Activated T-helper 1 cell treated with anti-CD3 and anti-CD28 coated beads, Interleukin-2, amount 50 U/mL, for 16 hours (primary cell): Measurements from ENCODE around the gene EFNA4.

Experiments used
- DNase-seq, 2 donors: peaks; one replicate each; pipeline ENCODE4 v3.0.0-alpha.2; 2020; ENCODE audit warnings: low read depth in 1 of 2, low spot score in 1 of 2

Gene EFNA4, protein sequence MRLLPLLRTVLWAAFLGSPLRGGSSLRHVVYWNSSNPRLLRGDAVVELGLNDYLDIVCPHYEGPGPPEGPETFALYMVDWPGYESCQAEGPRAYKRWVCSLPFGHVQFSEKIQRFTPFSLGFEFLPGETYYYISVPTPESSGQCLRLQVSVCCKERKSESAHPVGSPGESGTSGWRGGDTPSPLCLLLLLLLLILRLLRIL

DNA sequence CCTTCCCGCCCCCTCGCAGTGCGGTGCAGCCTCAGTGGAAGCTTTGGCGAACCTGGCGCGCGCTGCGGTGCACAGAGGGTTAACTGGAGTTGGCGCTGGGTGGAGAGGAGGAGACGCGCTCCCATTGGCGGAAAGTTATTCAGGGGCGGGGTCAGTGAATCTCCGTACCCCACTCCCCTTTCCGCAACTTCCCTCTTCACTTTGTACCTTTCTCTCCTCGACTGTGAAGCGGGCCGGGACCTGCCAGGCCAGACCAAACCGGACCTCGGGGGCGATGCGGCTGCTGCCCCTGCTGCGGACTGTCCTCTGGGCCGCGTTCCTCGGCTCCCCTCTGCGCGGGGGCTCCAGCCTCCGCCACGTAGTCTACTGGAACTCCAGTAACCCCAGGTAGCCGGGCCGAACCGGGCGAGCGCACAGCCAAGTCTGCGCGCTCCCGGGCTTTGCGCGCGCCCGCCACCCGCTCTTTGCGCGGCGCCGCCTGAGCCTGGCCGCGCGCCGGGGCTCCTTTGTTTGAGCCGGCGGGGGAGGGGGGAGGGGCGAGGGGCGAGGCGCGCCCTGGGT is at the start of gene EFNA4:
EFNA4 (plus strand) TSS at position 191 of the 561 bp plus-strand sequence; CDS start at position 275, 84 bp downstream.
- peak; percentile 62 to 69 for DNase-seq

DNA sequence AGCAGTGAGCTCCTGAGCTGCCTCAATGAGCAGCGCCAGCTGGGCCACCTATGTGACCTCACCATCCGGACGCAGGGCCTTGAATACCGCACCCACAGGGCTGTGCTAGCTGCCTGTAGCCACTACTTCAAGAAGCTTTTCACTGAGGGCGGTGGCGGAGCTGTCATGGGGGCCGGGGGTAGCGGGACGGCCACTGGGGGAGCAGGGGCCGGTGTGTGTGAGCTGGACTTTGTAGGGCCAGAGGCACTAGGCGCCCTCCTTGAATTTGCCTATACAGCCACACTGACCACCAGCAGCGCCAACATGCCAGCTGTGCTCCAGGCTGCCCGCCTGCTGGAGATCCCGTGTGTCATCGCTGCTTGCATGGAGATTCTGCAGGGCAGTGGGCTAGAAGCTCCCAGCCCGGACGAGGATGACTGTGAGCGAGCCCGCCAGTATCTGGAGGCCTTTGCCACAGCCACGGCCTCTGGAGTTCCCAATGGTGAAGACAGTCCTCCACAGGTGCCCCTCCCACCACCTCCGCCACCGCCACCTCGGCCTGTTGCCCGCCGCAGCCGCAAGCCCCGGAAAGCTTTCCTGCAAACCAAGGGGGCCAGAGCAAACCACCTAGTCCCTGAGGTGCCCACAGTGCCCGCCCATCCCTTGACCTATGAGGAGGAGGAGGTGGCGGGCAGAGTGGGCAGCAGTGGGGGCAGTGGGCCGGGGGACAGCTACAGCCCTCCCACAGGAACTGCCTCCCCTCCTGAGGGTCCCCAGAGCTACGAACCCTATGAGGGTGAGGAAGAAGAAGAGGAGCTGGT is 48.6 kb upstream of the EFNA4 start:
- DNase-seq, result no peak

DNA sequence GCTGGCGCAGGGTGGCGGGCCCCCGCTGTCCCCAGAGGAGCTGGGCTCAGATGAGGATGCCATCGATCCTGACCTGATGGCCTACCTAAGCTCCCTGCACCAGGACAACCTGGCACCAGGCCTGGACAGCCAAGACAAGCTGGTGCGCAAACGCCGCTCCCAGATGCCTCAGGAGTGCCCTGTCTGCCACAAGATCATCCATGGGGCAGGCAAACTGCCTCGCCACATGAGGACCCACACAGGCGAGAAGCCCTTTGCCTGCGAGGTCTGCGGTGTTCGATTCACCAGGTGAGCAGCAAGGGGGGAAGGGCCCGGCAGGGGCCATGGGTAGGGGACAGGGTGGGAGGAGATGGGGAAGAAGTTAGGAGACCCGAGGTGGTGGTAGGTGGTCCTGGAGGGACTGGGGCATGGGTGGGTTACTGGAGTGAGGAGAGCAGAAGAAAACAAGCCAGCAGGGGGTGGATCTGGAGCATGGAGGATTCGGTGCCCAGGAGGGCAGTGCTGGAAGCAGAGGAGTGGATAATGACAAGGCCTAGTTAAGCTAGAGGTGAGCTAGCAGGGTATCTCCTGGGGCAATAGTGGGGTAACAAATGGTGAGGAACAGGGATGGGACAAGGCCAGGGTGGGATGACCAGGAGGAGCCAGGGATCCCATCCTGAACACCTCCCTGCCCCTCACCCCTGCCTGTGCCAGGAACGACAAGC is 47.9 kb upstream of the EFNA4 start:
- no peak for DNase-seq

DNA sequence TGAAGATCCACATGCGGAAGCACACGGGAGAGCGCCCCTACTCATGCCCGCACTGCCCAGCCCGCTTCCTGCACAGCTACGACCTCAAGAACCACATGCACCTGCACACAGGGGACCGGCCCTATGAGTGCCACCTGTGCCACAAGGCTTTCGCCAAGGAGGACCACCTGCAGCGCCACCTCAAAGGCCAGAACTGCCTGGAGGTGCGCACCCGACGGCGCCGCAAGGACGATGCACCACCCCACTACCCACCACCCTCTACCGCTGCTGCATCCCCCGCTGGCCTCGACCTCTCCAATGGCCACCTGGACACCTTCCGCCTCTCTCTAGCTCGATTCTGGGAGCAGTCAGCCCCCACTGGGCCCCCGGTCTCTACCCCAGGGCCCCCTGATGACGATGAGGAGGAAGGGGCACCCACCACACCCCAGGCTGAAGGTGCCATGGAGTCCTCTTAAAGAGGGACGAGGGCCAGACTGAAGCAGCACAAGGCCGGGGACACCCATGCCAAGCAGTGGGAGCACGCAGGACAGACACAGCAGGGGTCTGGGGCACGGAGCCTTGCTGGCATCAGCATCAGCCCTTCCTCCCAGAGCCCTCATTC is 47.2 kb upstream of the EFNA4 start:
- DNase-seq, result no peak

DNA sequence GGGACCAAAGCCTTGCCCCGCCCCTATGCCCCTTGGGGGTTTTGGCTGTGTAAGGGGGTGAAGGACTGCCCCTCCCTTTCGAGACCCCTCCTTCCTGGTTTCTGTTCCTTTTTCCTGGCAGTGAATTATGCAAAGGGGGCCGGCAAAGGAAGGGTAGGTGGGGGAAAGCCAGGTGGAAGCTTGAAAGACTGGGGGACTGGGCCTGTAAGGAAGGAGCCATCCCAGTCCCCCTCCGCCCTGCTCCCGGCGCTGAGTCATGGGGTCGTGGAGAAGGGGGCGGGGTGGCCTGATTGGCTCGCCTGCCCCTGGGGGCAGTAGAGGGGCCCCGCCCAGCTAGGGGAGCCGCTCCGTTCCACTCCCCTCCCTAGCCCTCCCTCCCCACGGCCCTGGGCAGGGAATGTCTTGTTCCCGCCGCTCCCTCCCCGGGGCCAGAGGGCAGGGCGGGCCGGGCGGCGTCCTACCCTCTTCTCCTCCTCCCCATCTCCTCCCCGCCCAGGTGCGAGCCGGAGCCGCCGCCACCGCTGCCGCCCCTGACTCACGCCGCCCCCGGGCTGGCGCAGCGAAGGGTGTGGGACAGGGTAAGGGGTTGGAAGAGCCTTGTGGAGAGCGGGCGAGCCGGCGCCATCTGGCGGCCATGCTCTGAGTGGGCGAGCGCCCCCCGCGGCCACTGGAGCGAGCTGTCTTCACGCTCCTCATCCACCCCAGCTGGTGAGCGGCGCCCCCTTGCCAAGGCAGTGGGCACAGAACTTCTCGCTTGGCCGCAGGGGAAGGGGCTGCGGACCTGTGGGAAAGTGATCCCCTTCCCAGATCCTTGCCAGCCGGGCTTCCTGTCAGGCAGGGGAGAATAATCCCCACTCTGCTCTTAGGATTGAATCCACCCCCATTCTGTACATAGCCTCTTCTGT is 46.2 kb upstream of the EFNA4 start:
- DNase-seq, result peak; percentile 79 to 89

DNA sequence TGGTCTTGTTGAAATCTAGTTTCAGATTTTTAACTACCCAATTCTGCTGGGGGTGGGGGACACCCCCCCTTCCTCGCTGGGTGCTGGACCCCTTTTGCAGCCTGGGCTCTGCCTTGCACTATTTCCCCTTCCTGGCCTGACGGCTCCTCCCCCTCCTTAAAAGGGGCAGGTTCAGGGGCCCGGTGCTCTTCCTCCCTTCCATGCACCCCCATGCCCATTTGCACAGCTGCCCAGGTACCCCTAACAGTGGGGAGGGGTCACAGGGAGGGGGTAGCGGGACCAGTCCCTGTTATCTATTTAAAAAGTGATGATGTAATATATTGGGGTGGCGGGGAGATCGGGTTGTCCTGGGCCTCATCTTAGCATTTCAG is 45.6 kb upstream of the EFNA4 start:
- DNase-seq, result no peak

DNA sequence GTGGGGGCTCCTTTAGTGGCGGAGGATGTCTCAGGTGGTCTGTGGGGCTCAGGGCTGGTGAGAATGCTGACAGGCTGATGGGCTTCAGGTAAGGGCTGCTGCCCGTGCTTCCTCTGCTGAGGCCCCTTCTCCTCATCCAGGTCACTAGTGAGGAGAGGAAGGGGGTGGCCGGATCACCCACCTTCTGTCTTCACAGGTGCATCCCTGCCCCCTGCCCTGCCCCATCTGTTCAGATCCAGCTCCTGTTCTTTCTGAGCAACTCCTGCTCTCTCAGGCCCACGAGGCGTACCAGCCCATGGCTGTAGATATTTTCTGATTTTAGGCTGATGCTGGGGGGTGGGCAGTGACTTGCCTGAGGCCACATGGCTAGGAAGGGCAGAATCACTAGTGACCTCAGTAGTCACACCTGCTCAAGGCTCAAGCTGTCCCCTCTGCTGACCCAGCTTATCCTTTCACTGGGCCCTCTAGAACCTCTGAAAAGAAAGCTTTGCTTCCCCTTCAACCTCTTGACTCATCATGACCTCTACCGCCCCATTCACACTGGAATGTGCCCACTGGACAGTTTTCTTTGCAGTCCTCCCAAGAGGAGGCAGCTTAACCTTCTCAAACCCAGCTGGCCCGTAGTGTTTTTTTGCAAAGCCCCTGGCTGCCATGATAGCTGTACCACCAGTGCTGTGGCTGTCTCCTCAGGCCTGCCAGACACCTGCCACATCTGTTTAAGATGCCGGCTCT is 44.8 kb upstream of the EFNA4 start:
- no peak for DNase-seq

DNA sequence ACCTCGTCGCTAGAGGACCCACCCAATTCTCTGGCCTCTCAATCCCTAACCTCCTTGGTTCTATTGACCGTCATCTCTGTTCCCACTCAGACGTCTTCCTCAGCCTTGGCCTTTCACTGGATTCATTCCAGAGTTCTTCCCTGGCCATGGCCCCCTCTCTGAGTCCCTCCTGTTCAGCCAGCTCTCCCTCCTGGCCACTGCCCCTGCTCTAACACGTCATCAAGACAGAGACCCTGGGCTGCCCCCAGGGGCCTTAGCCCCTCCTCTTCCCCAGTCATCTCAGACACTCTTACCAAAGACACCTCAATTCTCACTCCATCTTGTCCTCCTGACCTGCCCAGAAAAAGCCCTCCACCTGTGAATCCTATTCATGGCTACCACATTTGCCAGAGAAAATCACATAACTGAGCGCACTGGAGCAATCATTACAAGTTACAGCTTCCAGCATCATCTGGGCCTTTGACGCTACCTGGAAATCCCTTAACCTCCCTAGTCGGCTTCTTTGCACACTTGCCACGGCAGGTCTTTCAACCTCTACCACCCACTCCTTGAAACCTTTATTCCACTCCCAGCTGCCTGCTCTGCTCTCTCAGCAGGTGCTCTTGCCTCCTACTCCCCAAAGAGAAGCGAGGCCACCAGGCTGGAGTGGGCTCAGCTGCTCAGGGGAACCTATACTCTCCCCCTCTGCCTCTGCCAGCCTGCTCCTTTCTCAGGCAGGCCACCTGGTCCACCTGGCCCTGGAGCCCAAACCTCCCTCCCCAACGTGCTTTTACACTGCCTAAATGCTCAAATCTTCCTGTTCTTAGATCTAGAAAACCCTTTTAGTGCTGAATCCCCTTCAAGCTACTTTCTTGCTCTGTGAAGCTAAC is 43.9 kb upstream of the EFNA4 start:
- DNase-seq, result no peak

DNA sequence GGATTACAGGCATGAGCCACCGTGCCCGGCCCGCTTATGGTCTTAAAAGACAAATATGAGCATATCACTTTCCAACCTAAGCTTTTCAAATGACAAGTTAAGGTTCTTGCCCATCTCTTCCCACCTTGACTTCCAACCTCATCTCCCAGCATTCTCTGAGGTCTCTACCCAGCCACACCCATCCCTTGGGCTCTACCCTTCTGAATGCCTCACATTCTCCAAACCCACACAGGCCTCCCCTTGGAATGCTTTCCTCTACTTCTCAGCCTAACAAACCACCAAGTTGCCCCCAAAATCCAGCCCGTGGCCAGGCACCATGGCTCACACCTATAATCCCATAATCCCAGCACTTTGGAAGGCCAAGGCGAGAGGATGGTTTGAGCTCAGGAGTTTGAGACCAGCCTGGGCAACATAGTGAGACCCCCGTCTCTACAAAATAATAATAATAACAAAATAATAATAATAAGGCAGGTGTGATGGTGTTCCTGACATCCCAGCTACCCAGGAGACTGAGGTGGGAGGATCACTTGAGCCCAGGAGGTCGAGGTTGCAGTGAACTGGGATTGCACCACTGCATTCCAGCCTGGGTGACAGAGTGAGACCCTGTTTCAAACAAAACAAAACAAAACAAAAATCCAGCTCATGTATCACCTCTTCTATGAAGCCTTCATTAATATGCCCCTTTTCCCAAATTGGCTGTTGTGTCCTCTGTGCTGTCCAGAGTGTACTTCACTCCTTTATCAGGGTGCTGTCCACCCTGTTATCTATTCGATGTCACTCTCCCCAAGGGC is 41.2 kb upstream of the EFNA4 start:
- DNase-seq, result no peak

DNA sequence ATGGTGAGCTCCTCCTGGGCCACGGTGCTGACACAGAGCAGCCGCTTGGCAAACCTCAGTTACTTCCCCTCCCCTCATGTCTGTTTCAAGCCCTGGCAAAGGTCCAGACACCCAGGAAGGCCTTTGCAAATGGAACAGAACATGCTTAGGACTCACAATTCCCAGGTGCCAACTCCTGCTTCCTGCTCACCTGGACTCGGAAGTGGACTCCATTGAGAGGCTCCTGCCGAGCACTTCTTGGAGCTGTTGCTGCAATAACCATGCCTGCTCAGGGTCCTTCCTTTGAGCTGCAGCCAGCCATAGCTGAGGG is 40.7 kb upstream of the EFNA4 start:
- no peak for DNase-seq

DNA sequence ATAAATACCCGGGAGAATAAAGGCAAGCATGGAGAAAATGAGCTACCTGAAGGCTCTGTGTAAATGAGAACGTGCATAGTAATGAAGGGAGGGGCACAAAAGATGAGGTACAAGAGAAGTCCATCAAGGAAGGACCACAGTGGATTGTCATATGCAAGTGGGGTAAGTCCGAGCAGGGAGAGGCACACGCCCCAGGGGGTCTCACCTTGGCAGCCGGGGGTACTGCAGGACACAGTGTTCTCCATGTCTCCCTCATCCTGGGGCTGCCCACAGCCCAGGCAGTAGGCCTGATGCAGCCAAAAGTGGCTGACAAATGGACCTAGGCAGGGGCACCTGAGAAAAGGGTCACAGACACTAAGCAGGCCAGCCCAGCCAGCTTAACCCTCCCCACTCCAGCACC is 39.9 kb upstream of the EFNA4 start:
- no peak for DNase-seq

DNA sequence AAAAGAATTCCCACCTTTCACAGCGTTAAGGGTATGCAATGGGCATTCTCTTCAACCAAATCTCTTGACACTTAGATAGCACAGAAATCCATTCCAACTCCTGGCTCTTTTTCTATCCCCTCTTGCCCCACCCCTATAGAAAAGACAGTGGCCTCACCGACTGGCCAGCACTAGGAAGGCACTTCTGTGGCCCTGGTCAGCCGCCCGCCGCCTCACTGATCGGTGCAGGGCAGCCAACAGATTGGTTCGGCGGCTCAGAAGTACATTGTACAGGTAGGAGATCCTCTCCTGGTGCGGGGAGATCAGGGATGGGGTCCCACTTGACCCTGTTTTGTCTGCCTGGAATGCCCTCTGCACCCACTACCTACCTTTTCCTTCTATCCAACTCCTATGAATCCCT is 39.2 kb upstream of the EFNA4 start:
- no peak for DNase-seq

DNA sequence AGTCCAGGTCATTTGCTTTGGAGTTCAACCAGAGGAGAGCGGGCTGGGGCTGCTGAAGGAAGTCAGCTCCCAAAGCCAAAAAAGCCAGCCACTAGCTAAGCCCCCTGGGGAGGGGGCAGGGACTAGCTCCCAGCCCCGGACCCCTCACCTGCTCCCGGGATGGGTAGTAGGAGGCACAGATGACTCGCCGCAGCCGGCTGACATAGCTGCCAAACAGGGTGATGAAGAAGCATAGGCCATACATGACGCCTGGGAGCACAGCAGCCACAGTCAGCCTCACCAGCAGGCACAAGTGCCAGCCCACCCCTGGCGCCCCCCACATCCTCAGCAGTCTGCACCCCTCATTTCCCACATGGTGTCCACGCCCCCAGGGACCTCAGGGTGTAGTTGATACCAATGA is 37.4 kb upstream of the EFNA4 start:
- no peak for DNase-seq

DNA sequence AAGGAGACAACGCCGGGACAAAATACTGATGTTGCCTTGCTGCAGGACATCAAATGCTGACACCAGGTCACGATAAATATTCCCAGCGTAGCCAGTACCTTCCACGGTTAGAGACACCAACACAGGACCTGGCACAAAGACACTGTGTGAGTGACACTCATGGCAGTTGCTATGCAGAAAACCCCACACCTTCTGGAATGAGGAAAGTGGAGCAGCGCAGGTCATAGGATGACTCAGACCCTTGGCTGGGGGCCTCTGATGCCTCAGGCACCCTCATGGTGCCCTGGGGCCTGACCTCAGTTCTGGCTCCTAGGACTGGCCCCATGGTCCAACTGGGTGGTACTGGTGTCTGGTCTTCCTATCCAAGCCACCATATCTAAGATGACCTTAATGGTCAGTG is 37.0 kb upstream of the EFNA4 start:
- no peak for DNase-seq

DNA sequence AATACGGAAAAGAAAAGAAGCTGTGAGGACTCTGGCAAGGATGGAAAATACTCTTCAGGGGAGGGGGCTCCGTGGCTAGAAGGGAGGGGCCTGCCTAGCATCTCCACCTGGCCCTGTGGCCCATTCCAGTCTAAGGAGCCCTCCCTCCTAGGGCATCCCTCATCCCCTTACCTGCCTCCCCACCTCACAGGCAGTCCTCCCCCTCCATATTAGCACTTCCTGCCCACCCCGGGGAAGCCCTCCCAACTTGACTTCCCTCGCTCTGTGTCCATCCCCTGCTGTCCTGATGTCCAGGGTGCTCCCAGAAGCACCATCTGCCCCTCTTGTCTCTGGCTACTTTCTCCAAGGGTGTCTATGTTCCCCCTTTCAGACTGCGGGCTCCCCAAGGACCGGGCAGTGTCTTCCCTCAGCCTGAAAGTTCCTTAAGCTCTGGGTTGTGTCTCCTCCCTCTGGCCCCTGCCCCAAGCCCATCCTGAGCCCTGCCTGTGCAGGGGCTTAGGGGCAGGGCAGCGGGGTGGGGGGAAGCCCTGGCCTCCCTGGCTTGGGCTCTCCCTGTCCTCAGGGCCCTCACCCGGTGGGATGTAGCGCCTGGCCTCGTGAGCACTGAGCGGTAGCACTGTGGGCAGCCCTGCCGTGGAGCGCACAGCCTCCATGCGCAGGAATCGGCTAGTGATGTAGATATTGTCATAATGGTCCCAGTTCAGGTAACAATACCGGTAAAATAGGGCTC is 33.9 kb upstream of the EFNA4 start:
- DNase-seq, result no peak

DNA sequence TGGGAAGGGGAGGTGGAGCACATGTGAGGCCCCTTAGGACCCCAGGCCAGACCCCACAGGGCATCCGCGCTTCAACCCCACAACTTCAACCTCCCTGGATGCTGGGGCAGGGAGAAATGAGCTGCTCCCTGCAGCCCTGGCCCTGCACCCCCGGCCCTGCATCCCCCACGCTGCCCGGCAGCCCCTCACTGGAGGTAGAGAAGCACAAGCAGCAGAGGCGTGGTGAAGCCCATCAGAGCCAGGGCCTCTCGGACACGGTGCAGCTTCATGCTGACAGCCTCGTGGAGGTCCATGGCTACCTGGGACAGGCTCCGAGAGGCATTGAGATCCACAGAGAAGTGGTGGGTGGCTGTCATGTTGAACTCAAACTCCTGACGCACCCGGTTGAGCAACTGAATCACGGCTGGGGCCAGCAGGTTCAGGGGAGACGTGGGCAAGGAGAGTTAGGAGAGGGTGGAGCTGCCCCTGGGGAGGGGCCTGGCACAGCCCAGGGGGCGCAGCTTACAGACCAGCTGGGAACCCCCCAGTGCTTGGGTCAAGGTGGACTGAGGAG is 33.2 kb upstream of the EFNA4 start:
- no peak for DNase-seq

DNA sequence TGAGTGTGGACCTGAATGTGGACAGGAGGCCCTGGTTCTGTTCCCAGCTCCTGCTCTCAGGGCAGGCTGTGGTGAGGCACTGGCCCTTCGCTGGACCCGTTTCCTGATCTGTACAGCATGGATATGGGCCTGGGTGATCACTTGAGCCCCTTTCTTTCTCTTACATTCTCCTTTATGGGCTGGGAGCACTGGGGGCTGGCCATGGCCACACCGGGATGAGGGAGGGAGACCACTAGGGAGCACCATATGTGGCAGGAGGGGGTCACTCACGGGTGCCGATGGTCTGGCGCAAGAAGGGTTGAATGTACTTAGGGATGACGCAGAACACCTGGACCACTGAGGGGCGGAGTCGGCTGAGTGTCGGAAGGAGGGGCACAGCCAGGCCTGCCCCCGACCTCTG is 32.6 kb upstream of the EFNA4 start:
- no peak for DNase-seq
